Measurements from ENCODE around the gene SLC6A5. TPM values are rescaled to one million over a fixed set of nuclear protein-coding genes. Genes with fewer than 3 reads are reported as not detected.

The SLC6A5 gene
- under 0.01 TPM in 1 of 2 replicates, not detected in the other for total RNA-seq

GRCh38 chr11:20599221-20600019, at the start of gene SLC6A5:
Gene SLC6A5 (plus strand): TSS chr11:20599608. CDS start chr11:20599673, 65 bp downstream.

GRCh38 chr11:20668844-20669819, 69.7 kb downstream of the SLC6A5 start, which contains the start of gene NELL1:
Gene NELL1 (plus strand): TSS chr11:20669586.

Other genes starting within 250 kb of the SLC6A5 start
- 48.3 and 51.6 TPM in 2 replicates for gene HTATIP2, start 235.9 kb upstream of the SLC6A5 start, total RNA-seq
- gene PRMT3, start 211.9 kb upstream of the SLC6A5 start, total RNA-seq: 14.2 and 19.6 TPM in 2 replicates
- not detected in 2 replicates for gene NELL1, start 70.0 kb downstream of the SLC6A5 start, total RNA-seq